Prostate gland (tissue), 2 donors: Measurements from ENCODE around the gene ZBTB7C. TPM values are rescaled to one million over a fixed set of nuclear protein-coding genes. Genes with fewer than 3 reads are reported as not detected.

Experiments
- DNase-seq: peaks from one replicate; pipeline ENCODE4 v3.0.0-alpha.2; 2019; ENCODE audit warnings: low spot score
- H3K27ac ChIP-seq, 2 donors: fragments of 200-600 bp; sonication (generic); 2 replicates each; pipeline ENCODE4 v1.5.1; 2017 to 2019
- H3K27me3 ChIP-seq: fragments of 200-600 bp; sonication (generic); replicated peaks from 2 replicates; pipeline ENCODE4 v1.5.1; 2019; ENCODE audit not compliant: insufficient read depth
- H3K36me3 ChIP-seq, 2 donors: fragments of 200-600 bp; sonication (generic); 1 replicate in 1 of 2; 2 replicates in 1 of 2; pipeline versions ENCODE4 v1.5.1 to v1.8.1; 2017 to 2019
- H3K4me1 ChIP-seq: fragments of 200-600 bp; sonication (generic); replicated peaks from 2 replicates; pipeline ENCODE4 v1.5.1; 2019
- H3K4me3 ChIP-seq, 2 donors: fragments of 200-600 bp; sonication (generic); 2 replicates each; pipeline ENCODE4 v1.5.1; 2017 to 2019
- H3K9me3 ChIP-seq: fragments of 200-600 bp; sonication (generic); 2 replicates; pipeline ENCODE4 v1.5.1; 2017
- CTCF ChIP-seq, 4 experiments: fragments of 200-600 bp in 2 of 4; fragments of 450-650 bp in 2 of 4; sonication (generic) in 2 of 4; IDR thresholded peaks; 1 replicate in 3 of 4; 2 replicates in 1 of 4; pipeline ENCODE4 v1.5.1; 2016 to 2019; ENCODE audit warnings: antibody characterized with exemption in 4 of 4, mild to moderate bottlenecking in 2 of 4, moderate library complexity in 2 of 4
- POLR2A ChIP-seq: fragments of 450-650 bp; IDR thresholded peaks from one replicate; pipeline ENCODE4 v1.6.1; 2016; ENCODE audit warnings: antibody characterized with exemption, mild to moderate bottlenecking
- POLR2AphosphoS5 ChIP-seq: sonication (generic); formaldehyde crosslinking; IDR thresholded peaks from one replicate; pipeline ENCODE4 v1.6.1; 2017; ENCODE audit warnings: antibody characterized with exemption
- WGBS: methylation state at CpG from one replicate; pipeline ENCODE4 v1.1.5; 2018; 5-methylcytosine and 5-hydroxymethylcytosine counted together
- intact Hi-C: fragments of 100-400 bp; cut with DNase I; formaldehyde crosslinking; loops from one replicate; pipeline ENCODE4 v1.14.2; 2022
- total RNA-seq, 2 donors: library from RNA; depleted of rRNA; stranded (reverse); fragments of >200 nt; gene quantifications; one replicate each; pipeline ENCODE4 v1.1.0, GENCODE V29; 2016

Gene ZBTB7C
- total RNA-seq, 2 donors from 2014 or later, result 14.7 to 48.9 TPM

- DNase-seq, result no peak
- intact Hi-C loops, result no loop called here
- no peak overlapping the region for H3K4me3 ChIP-seq
- no peak for TF ChIP-seq POLR2A
- TF ChIP-seq CTCF (IDR thresholded peaks at IDR 0.05), result no peak
- TF ChIP-seq POLR2AphosphoS5, result no peak
- H3K27me3 ChIP-seq, result no peaks in the 10 kb centered on the region
- H3K36me3 ChIP-seq, result no peaks in the 10 kb centered on the region
- 82% methylated on average over 5 of the region's 5 CpGs for WGBS
- H3K4me1 ChIP-seq, result no peaks in the 10 kb centered on the region
- no peaks in the 10 kb centered on the region for H3K9me3 ChIP-seq
- H3K27ac ChIP-seq, result no peak overlapping the region
Measured at GRCh38 chr18:48312066-48312465, 97.1 kb downstream of the ZBTB7C start.

GRCh38 chr18:48310999-48311398, 98.2 kb downstream of the ZBTB7C start:
- Histone ChIP-seq H3K27me3 (no peaks in the 10 kb centered on the region), H3K4me1 (no peaks in the 10 kb centered on the region), H3K27ac (no peak overlapping the region), H3K4me3 (no peak overlapping the region), H3K9me3 (no peaks in the 10 kb centered on the region), H3K36me3 (no peaks in the 10 kb centered on the region)
- intact Hi-C loops, result no loop called here
- no peak for DNase-seq
- TF ChIP-seq CTCF (IDR thresholded peaks at IDR 0.05) (no peak), POLR2AphosphoS5 (no peak), POLR2A (no peak)
- WGBS, result 81% methylated on average over 3 of the region's 3 CpGs

GRCh38 chr18:48310353-48310752, 98.8 kb downstream of the ZBTB7C start:
- TF ChIP-seq CTCF (IDR thresholded peaks at IDR 0.05), result no peak
- no peak for TF ChIP-seq POLR2A
- no peak for TF ChIP-seq POLR2AphosphoS5
- intact Hi-C loops, result no loop called here
- Histone ChIP-seq H3K4me3 (no peak overlapping the region), H3K9me3 (no peaks in the 10 kb centered on the region), H3K36me3 (no peaks in the 10 kb centered on the region), H3K27me3 (no peaks in the 10 kb centered on the region), H3K4me1 (no peaks in the 10 kb centered on the region), H3K27ac (no peak overlapping the region)
- 75% methylated on average over 6 of the region's 6 CpGs for WGBS
- DNase-seq, result no peak

GRCh38 chr18:48308755-48309575, 100.2 kb downstream of the ZBTB7C start:
- intact Hi-C loops, result no loop called here
- no peak overlapping the region for H3K27ac ChIP-seq
- 74% methylated on average over 7 of the region's 7 CpGs for WGBS
- no peaks in the 10 kb centered on the region for H3K9me3 ChIP-seq
- no peaks in the 10 kb centered on the region for H3K36me3 ChIP-seq
- no peaks in the 10 kb centered on the region for H3K27me3 ChIP-seq
- no peaks in the 10 kb centered on the region for H3K4me1 ChIP-seq
- no peak for DNase-seq
- TF ChIP-seq POLR2A (no peak), CTCF (IDR thresholded peaks at IDR 0.05) (no peak), POLR2AphosphoS5 (no peak)
- H3K4me3 ChIP-seq, result no peak overlapping the region

GRCh38 chr18:48308027-48308635, 101.1 kb downstream of the ZBTB7C start:
- WGBS, result 58% methylated on average over 3 of the region's 3 CpGs
- no peaks in the 10 kb centered on the region for H3K36me3 ChIP-seq
- no peak for TF ChIP-seq CTCF (IDR thresholded peaks at IDR 0.05)
- TF ChIP-seq POLR2AphosphoS5, result peak; percentile 61
- DNase-seq, result peak; percentile 62
- no peaks in the 10 kb centered on the region for H3K27me3 ChIP-seq
- H3K27ac ChIP-seq, result no peak overlapping the region
- no peaks in the 10 kb centered on the region for H3K4me1 ChIP-seq
- H3K4me3 ChIP-seq, result no peak overlapping the region
- intact Hi-C loops, result no loop called here
- no peaks in the 10 kb centered on the region for H3K9me3 ChIP-seq
